HG03442 (cell line): Measurements from ENCODE around the gene CHRD.
"Not testable (repeated sequence)": the region's sequence is repeated elsewhere in the genome, so short reads cannot be mapped to it uniquely, and the experiment has no call there.

Experiments
- ATAC-seq: cut with Tn5 transposase; IDR thresholded peaks from one replicate; pipeline ENCODE4 v1.9.1; 2021; ENCODE audit warnings: mild to moderate bottlenecking, moderate library complexity; ENCODE audit not compliant: unreplicated experiment

The CHRD gene

GRCh38 chr3:184414418-184415202 lies 34.8 kb downstream of the CHRD start:
- no peak for ATAC-seq

DNA sequence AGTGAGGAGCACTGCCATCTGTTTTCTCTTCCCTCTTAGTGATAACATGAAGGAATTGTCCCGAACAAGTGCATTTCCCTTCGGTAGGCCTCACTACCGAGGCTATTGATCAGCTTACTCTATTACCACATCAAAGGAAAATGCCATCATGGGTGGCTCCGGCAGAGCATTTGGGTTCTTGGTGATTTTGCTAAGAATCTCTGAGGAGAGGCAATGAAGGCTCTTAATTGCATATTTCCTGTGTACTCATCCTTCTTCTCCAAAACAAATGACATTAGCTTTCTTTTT lies 35.3 kb downstream of the CHRD start:
- no peak for ATAC-seq

- ATAC-seq = peak; percentile 88
Measured at GRCh38 chr3:184417619-184418327, 37.9 kb downstream of the CHRD start.

GRCh38 chr3:184419171-184419570 lies 39.3 kb downstream of the CHRD start:
- no peak for ATAC-seq

GRCh38 chr3:184423561-184423960 lies 43.7 kb downstream of the CHRD start:
- ATAC-seq = no peak

- no peak for ATAC-seq
Measured at GRCh38 chr3:184426691-184427141, 46.9 kb downstream of the CHRD start.

- no peak for ATAC-seq
Measured at GRCh38 chr3:184428561-184429175, 48.8 kb downstream of the CHRD start.

GRCh38 chr3:184429786-184430185 lies 49.9 kb downstream of the CHRD start:
- ATAC-seq = no peak

DNA sequence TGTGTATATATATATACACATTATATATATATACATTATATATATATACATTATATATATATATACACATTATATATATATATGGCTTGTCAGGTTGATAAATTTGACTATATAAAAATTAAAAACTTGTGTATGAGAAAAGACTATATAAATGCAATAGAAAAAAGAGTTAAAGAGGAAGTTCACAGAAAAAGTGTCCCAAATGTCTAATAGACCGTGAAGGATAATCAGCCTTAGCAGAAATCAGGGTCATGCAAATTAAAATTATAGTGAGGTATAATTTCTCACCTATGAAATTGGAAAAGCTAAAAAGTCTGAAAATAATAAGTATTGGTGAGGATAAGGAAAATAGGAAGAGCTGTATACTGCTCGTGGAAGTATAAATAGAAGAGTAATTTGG lies 51.1 kb downstream of the CHRD start:
- no peak for ATAC-seq

GRCh38 chr3:184433178-184433577 lies 53.3 kb downstream of the CHRD start:
- ATAC-seq = not testable (repeated sequence)

GRCh38 chr3:184439096-184439495 lies 59.2 kb downstream of the CHRD start:
- no peak for ATAC-seq
